GM18868 (cell line): Measurements from ENCODE around the gene INPP5B.
"Not testable (repeated sequence)": the region's sequence is repeated elsewhere in the genome, so short reads cannot be mapped to it uniquely, and the experiment has no call there.

Source experiments
- ATAC-seq: cut with Tn5 transposase; IDR thresholded peaks from one replicate; pipeline ENCODE4 v1.9.1; 2021; ENCODE audit warnings: mild to moderate bottlenecking, moderate library complexity; ENCODE audit not compliant: unreplicated experiment

The INPP5B gene

GRCh38 chr1:37948841-37949240, 2.0 kb upstream of the INPP5B start:
- no peak for ATAC-seq

- no peak for ATAC-seq
These were observed 1.3 kb upstream of the INPP5B start for GRCh38 chr1:37948166-37948565.

GRCh38 chr1:37947364-37947763, 511 bp upstream of the INPP5B start:
- ATAC-seq = no peak

GRCh38 chr1:37945743-37946702, 830 bp downstream of the INPP5B start:
- ATAC-seq = no peak

GRCh38 chr1:37945251-37945650, 1.6 kb downstream of the INPP5B start:
- ATAC-seq = no peak

GRCh38 chr1:37944816-37945215, 2.0 kb downstream of the INPP5B start:
- no peak for ATAC-seq

GRCh38 chr1:37944086-37944763, 2.6 kb downstream of the INPP5B start:
- ATAC-seq = no peak

GRCh38 chr1:37940299-37940947, 6.4 kb downstream of the INPP5B start:
- no peak for ATAC-seq

- not testable (repeated sequence) for ATAC-seq
These were observed 10.1 kb downstream of the INPP5B start for GRCh38 chr1:37936760-37937159.

GRCh38 chr1:37932759-37933158, 14.1 kb downstream of the INPP5B start:
- no peak for ATAC-seq

- peak; percentile 95 for ATAC-seq
These were observed 15.3 kb downstream of the INPP5B start for GRCh38 chr1:37931361-37932158.

- no peak for ATAC-seq
These were observed 15.8 kb downstream of the INPP5B start for GRCh38 chr1:37931102-37931360.

- ATAC-seq = no peak
These were observed 16.4 kb downstream of the INPP5B start for GRCh38 chr1:37930246-37931101.

- peak; percentile 47 for ATAC-seq
These were observed 20.6 kb downstream of the INPP5B start for GRCh38 chr1:37926038-37926924.

GRCh38 chr1:37925316-37925715, 21.5 kb downstream of the INPP5B start:
- no peak for ATAC-seq

GRCh38 chr1:37923551-37923889, 23.3 kb downstream of the INPP5B start:
- no peak for ATAC-seq

- ATAC-seq = peak; percentile 66
These were observed 23.9 kb downstream of the INPP5B start for GRCh38 chr1:37922767-37923550.

GRCh38 chr1:37919277-37919676, 27.6 kb downstream of the INPP5B start:
- ATAC-seq = no peak
